ENCODE measurements around the gene WDR47.
"Not testable (repeated sequence)": the region's sequence is repeated elsewhere in the genome, so short reads cannot be mapped to it uniquely, and the experiment has no call there.

Gene WDR47

DNA sequence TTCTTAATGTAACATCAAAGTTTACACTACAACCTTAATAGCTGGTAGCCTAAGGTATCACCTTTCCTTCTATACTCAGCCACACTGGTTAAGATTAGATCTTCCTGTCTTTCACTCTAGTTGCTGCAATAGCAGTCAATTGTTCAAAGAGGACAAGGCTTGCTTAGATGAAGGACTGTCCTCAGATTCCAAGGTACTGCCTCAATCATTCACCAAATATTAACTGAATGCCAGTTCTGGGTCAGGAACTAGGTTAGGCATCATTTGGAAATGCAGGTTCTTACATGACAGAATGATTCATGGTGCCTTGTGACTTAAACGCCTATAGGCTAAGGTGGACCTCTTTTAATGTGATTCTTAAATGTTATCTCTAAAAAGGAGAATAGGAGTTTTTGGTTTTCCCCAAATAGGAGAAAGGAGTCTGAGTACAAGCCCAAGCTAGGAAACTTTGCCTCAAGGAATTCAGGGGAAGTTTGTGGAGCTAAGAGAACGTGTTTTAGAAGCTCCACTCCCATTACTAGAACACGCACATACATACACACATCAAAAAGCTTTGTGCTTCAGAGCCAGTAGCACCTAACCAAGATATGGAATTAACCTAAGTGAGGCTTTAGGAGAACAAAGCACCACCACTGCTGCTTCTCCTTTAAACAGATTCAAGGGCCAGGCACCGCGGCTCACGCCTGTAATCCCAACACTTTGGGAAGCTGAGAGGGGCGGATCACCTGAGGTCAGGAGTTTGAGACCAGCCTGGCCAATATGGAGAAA is 8.5 kb upstream of the WDR47 start:
- DNase-seq = no peak

DNA sequence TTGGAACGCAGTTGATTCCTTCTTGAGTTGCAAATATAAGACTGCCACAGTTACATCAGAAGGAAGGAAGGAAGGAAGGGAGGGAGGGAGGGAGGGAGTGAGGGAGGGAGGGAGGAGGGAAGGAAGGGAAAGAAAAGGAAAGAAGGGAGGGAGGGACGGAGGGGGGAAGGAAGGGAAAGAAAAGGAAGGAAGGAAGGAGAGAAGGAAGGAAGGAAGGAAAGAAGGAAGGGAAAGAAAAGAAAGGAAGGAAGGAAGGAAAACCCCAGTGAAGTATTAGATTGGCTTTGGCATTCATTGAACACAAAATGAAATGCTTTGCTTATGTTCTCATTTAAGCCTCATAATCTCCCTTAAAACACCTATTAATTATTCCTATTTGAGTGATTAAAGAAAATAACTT is 6.4 kb upstream of the WDR47 start:
- no peak for DNase-seq

- no peak for DNase-seq
These were observed 5.4 kb upstream of the WDR47 start for GRCh38 chr1:109047339-109047738.

GRCh38 chr1:109046671-109047070 is 4.8 kb upstream of the WDR47 start:
- DNase-seq = no peak

GRCh38 chr1:109045595-109045994 is 3.7 kb upstream of the WDR47 start:
- no peak for DNase-seq

- peak; percentile 5 to 74 (median 71) for DNase-seq
These were observed 797 bp downstream of the WDR47 start for GRCh38 chr1:109040989-109041620.

- no peak for DNase-seq
These were observed 1.3 kb downstream of the WDR47 start for GRCh38 chr1:109040627-109040988.

DNA sequence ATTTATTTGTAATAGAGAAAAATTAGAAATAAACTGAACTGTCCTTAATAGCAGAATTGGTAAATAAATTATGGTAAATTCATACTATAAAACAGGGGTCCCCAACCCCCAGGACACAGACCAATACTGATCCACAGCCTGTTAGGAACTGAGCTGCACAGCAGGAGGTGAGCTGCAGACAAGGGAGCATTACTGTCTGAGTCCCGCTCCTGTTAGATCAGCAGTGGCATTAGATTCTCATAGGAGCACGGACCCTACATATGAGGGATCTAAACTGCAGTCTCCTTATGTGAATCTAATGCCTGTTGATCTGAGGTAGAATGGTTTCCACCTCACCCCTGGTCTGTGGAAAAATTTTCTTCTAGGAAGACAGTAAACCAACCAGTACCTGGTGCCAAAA is 7.5 kb downstream of the WDR47 start:
- DNase-seq = no peak

- DNase-seq = not testable (repeated sequence)
These were observed 12.4 kb downstream of the WDR47 start for GRCh38 chr1:109029493-109029892.

GRCh38 chr1:109027841-109028240 is 14.1 kb downstream of the WDR47 start:
- DNase-seq = no peak

GRCh38 chr1:109025694-109026093 is 16.2 kb downstream of the WDR47 start:
- DNase-seq = no peak

- no peak for DNase-seq
These were observed 17.3 kb downstream of the WDR47 start for GRCh38 chr1:109024646-109025045.

- DNase-seq = no peak
These were observed 21.1 kb downstream of the WDR47 start for GRCh38 chr1:109020693-109021257.

- DNase-seq = not testable (repeated sequence)
These were observed 24.2 kb downstream of the WDR47 start for GRCh38 chr1:109017719-109018118.

DNA sequence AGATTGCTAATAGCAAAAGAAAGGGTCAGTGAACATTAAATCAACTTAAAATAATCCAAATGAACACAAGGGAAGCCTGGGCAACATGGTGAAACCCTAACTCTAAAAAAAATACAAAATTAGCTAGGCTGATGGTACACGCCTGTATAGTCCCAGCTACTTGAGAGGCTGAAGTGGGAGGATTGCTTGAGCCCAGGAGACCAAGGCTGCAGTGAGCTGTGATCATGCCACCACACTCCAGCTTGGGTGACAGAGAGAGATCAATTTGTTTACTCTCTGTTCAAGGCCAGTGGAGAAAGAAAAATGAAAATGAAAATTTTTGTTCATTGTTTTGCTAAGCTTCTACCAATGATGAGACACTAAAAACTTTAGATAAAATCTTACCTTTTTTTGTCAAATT is 24.8 kb downstream of the WDR47 start:
- no peak for DNase-seq

- DNase-seq = no peak
These were observed 30.6 kb downstream of the WDR47 start for GRCh38 chr1:109011335-109011734.

GRCh38 chr1:108996622-108997021 is 45.3 kb downstream of the WDR47 start:
- DNase-seq = not testable (repeated sequence)

DNA sequence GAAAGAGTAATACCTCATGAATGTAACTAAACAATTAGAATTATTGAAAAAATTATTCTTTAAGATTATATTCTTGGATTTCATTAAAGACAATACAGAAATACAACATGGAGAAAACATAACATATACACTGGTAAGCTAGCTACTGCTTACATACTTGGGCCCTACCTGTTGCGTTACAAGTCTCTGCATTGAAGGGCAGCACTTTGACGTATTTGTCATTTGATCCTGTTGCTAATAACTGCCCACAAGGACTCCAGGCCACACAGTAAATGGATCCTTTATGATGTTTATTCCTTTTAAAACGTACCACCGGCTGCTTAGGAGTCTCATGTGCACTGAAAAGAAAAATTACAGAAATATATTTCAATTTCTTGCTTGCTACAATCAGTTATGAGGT is 58.8 kb downstream of the WDR47 start:
- peak in 1 of 3 experiments; percentile 12 for DNase-seq

DNA sequence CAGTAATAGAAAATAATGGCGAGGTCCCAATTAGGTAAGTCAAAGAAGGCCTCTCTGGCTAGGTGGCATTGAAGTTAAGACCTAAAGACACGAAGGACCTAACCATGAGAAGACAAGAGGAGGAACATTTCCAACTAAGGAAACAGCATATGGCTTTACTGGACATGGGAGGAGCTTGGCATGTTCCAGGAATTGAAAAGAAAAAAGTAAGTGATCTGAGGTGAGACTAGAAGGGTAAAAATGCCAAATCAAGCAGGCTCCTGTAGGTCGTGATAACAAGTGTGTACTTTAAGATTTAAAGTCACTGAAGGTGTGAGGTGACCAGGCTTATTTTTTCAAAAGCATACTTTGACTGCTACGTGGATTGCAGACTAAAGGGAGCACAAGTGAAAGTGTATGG is 65.2 kb downstream of the WDR47 start:
- no peak for DNase-seq

- DNase-seq = no peak
These were observed 69.0 kb downstream of the WDR47 start for GRCh38 chr1:108972951-108973350.

- no peak for DNase-seq
These were observed 72.6 kb downstream of the WDR47 start for GRCh38 chr1:108969346-108969745.

GRCh38 chr1:108963052-108963686 is 78.7 kb downstream of the WDR47 start, which contains the start of gene CLCC1:
TSS of gene CLCC1 (minus strand) at chr1:108963484. CDS start at chr1:108950437, 13,047 bp downstream.
- DNase-seq = peak; percentile 91 to 96 (median 94)

GRCh38 chr1:108962681-108963051 is 79.2 kb downstream of the WDR47 start:
- DNase-seq = peak in 2 of 3 experiments; percentile 45 to 76
